K562 (cell line): ENCODE data around the gene ZAP70. TPM values are rescaled to one million over a fixed set of nuclear protein-coding genes. Genes with fewer than 3 reads are reported as not detected.

Experiments used
- KLF6 ChIP-seq: fragments of 250-450 bp; sonication (Bioruptor Pico); IDR thresholded peaks from 2 replicates; pipeline ENCODE4 v1.4.0; 2020; ENCODE audit warnings: mild to moderate bottlenecking, moderate library complexity, borderline replicate concordance
- POLR2AphosphoS5 ChIP-seq: IDR thresholded peaks from 2 replicates; pipeline ENCODE4 v1.6.1; 2011; ENCODE audit warnings: mild to moderate bottlenecking, low read depth, low read length, moderate library complexity; ENCODE audit not compliant: control insufficient read depth, insufficient read depth
- RAD21 ChIP-seq, 2 experiments: fragments of 250-450 bp in 1 of 2; fragments of 450-650 bp in 1 of 2; sonication (Bioruptor Pico) in 1 of 2; formaldehyde crosslinking in 1 of 2; IDR thresholded peaks in 1 of 2; conservative IDR thresholded peaks in 1 of 2; 2 replicates each; pipeline versions ENCODE4 v1.4.0 to v1.8.0; 2020 to 2022; ENCODE audit warnings: mild to moderate bottlenecking in 2 of 2, moderate library complexity in 1 of 2
- ZSCAN32 ChIP-seq: fragments of 450-650 bp; formaldehyde crosslinking; IDR thresholded peaks from 2 replicates; pipeline ENCODE4 v1.4.0; 2020; ENCODE audit warnings: mild to moderate bottlenecking, moderate library complexity
- polyA plus RNA-seq, 8 experiments: library from polyadenylated mRNA; depleted of rRNA in 4 of 8; stranded (reverse) in 5 of 8; unstranded in 3 of 8; fragments of >200 nt; fragmentation: Nextera tagmentation in 2 of 8; fragmentation: Illumina TruSeq in 1 of 8; extraction: Ambion mirVana in 2 of 8; extraction: Trizol in 1 of 8; gene quantifications; 2 replicates each; pipeline versions ENCODE4 v1.2.1 to v1.2.3, GENCODE V29; 2011 to 2014; ENCODE audit warnings: inconsistent platforms in 1 of 8, missing spikeins in 1 of 8
- total RNA-seq, 7 experiments: library from RNA; depleted of rRNA in 6 of 7; stranded (reverse); fragments of >200 nt in 6 of 7; fragmentation: Illumina TruSeq in 2 of 7; extraction: Trizol in 2 of 7; gene quantifications; 2 replicates each; pipeline versions ENCODE4 v1.2.1 to v1.2.3, GENCODE V29; 2011 to 2021; ENCODE audit warnings: low replicate concordance in 1 of 7
- TF ChIP-seq, protein P1 (sequence below): fragments of 450-650 bp; IDR thresholded peaks from 2 replicates; pipeline ENCODE4 v1.6.1; 2016; ENCODE audit warnings: mild to moderate bottlenecking, moderate library complexity
- TF ChIP-seq, protein P2 (sequence below): fragments of 250-450 bp; sonication (Bioruptor Pico); IDR thresholded peaks from 2 replicates; pipeline ENCODE4 v1.5.0; 2021

ZAP70 gene
- total and polyA plus RNA-seq, 9 of the 15 experiments (the other 6 are each of a cell fraction or from before 2014, with no cell fraction given): 0.06 to 0.80 (median 0.21) TPM; not detected in 1

DNA sequence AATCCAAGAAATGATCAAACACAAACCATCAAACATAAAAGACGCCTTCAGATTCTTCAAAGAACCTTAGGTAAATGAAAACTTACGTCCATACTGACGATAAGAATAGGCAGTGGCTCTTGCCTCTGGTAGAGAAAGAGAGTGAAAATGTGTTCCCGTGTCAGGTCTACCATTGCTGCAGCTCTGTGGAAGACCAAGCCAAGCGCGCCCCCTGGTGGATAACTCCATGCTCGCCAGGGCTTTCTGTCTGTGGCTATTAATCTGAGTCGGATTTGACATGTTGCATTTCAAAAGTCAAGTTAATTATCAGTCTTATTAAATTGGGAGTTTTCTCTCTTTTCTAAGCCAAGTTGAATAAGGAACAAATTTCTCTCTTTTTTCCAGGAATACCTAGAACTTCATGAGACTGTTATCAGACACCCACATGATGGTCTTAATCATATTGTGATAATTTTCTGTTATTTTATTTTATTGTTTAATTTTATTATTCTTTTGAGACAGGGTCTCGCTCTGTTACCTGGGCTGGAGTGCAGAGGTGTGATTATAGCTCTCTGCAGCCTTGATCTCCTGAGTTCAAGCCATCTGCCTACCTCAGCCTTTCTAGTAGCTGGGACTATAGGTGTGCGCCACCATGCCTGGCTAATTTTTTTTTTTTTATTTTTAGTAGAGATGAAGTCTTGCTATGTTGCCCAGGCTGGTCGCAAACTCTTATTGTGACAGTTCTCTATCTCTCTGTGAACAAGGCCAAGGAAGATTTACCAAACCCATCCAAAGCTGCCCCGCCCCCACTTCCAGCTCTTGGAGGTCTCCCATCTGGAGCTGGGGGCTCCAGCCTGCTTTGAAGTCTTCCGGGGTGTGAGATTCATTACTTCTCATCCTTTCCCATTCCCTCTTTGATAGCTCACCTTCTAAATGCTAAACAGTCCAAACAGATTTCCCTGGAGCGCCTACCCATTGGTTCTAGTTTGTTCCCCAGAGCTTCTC, 15.8 kb upstream of the ZAP70 start (continued):
- TF ChIP-seq, protein P1, sequence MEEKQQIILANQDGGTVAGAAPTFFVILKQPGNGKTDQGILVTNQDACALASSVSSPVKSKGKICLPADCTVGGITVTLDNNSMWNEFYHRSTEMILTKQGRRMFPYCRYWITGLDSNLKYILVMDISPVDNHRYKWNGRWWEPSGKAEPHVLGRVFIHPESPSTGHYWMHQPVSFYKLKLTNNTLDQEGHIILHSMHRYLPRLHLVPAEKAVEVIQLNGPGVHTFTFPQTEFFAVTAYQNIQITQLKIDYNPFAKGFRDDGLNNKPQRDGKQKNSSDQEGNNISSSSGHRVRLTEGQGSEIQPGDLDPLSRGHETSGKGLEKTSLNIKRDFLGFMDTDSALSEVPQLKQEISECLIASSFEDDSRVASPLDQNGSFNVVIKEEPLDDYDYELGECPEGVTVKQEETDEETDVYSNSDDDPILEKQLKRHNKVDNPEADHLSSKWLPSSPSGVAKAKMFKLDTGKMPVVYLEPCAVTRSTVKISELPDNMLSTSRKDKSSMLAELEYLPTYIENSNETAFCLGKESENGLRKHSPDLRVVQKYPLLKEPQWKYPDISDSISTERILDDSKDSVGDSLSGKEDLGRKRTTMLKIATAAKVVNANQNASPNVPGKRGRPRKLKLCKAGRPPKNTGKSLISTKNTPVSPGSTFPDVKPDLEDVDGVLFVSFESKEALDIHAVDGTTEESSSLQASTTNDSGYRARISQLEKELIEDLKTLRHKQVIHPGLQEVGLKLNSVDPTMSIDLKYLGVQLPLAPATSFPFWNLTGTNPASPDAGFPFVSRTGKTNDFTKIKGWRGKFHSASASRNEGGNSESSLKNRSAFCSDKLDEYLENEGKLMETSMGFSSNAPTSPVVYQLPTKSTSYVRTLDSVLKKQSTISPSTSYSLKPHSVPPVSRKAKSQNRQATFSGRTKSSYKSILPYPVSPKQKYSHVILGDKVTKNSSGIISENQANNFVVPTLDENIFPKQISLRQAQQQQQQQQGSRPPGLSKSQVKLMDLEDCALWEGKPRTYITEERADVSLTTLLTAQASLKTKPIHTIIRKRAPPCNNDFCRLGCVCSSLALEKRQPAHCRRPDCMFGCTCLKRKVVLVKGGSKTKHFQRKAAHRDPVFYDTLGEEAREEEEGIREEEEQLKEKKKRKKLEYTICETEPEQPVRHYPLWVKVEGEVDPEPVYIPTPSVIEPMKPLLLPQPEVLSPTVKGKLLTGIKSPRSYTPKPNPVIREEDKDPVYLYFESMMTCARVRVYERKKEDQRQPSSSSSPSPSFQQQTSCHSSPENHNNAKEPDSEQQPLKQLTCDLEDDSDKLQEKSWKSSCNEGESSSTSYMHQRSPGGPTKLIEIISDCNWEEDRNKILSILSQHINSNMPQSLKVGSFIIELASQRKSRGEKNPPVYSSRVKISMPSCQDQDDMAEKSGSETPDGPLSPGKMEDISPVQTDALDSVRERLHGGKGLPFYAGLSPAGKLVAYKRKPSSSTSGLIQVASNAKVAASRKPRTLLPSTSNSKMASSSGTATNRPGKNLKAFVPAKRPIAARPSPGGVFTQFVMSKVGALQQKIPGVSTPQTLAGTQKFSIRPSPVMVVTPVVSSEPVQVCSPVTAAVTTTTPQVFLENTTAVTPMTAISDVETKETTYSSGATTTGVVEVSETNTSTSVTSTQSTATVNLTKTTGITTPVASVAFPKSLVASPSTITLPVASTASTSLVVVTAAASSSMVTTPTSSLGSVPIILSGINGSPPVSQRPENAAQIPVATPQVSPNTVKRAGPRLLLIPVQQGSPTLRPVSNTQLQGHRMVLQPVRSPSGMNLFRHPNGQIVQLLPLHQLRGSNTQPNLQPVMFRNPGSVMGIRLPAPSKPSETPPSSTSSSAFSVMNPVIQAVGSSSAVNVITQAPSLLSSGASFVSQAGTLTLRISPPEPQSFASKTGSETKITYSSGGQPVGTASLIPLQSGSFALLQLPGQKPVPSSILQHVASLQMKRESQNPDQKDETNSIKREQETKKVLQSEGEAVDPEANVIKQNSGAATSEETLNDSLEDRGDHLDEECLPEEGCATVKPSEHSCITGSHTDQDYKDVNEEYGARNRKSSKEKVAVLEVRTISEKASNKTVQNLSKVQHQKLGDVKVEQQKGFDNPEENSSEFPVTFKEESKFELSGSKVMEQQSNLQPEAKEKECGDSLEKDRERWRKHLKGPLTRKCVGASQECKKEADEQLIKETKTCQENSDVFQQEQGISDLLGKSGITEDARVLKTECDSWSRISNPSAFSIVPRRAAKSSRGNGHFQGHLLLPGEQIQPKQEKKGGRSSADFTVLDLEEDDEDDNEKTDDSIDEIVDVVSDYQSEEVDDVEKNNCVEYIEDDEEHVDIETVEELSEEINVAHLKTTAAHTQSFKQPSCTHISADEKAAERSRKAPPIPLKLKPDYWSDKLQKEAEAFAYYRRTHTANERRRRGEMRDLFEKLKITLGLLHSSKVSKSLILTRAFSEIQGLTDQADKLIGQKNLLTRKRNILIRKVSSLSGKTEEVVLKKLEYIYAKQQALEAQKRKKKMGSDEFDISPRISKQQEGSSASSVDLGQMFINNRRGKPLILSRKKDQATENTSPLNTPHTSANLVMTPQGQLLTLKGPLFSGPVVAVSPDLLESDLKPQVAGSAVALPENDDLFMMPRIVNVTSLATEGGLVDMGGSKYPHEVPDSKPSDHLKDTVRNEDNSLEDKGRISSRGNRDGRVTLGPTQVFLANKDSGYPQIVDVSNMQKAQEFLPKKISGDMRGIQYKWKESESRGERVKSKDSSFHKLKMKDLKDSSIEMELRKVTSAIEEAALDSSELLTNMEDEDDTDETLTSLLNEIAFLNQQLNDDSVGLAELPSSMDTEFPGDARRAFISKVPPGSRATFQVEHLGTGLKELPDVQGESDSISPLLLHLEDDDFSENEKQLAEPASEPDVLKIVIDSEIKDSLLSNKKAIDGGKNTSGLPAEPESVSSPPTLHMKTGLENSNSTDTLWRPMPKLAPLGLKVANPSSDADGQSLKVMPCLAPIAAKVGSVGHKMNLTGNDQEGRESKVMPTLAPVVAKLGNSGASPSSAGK: peak; percentile 20; the same call in 1 of the 2 replicates
- TF ChIP-seq POLR2AphosphoS5 (no peak), KLF6 (CRISPR knock-in tag) (peak; percentile 41; the same call in 1 of the 2 replicates), RAD21 (CRISPR knock-in tag; conservative IDR thresholded peaks at IDR 0.05 in 1 of 2, IDR thresholded peaks at IDR 0.05 in 1 of 2) (peak; percentile 100), ZSCAN32 (CRISPR knock-in tag) (no peak)
- TF ChIP-seq, protein P2, sequence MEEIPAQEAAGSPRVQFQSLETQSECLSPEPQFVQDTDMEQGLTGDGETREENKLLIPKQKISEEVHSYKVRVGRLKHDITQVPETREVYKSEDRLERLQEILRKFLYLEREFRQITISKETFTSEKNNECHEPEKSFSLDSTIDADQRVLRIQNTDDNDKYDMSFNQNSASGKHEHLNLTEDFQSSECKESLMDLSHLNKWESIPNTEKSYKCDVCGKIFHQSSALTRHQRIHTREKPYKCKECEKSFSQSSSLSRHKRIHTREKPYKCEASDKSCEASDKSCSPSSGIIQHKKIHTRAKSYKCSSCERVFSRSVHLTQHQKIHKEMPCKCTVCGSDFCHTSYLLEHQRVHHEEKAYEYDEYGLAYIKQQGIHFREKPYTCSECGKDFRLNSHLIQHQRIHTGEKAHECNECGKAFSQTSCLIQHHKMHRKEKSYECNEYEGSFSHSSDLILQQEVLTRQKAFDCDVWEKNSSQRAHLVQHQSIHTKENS (CRISPR knock-in tag): no peak
